ENCODE measurements around the gene CD37. TPM values are rescaled to one million over a fixed set of nuclear protein-coding genes. Genes with fewer than 3 reads are reported as not detected.

The CD37 gene
- total RNA-seq, 1 experiment from 2014 or later: not detected

DNA sequence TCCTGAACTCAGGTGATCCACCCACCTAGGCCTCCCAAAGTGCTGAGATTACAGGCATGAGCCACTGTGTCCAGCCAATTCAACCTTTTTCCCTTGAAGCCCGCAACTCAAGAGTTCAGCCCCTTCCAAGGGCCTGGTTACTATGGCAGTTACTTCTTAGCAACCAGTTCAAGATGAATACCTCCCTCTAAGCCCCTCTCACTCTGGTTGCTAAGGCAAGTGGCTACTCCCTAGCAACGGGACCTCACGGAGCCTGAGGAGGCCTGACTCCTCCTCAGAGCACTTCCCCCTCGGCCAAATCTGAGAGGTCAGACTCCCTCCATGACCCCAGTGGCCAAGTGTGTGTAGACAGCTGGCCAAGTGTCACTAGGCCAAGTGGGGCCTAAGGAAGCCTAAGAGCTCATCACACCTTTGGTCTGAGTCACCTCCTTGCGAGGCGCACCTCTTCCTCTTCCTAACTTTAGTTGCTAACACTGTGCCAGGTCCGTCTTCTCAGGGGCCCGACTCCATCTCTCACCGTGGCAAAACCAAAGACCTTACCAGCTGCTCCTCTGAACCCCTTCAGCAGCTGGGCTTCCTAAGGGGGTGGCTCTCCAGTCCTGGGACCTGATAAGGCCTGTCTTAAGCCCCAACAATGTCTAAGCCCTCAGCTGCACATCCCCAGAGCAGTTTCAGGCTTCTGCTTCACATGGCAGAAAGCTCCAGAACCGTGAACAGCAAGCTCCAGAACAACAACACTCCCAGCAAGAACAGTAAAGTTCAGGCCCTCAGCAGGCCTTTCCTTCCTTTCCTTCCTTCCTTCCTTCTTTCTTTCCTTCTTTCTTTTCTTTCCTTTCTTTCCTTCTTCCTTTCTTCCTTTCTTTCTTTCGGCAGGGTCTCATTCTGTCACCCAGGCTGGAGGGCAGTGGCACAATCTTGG lies 9.6 kb downstream of the CD37 start:
- Histone ChIP-seq H3K4me1 (peaks cover 8% of the 10 kb centered on the region), H3K27me3 (replicated peaks; ENCODE audit: control insufficient read depth, insufficient read depth, low read length) (no peaks in the 10 kb centered on the region), H3K9me3 (no peaks in the 10 kb centered on the region), H3K4me3 (ENCODE audit: low read depth, low read length) (no peak overlapping the region), H3K36me3 (ENCODE audit: control insufficient read depth, insufficient read depth, low read length) (no peaks in the 10 kb centered on the region)
- TF ChIP-seq, protein P1, sequence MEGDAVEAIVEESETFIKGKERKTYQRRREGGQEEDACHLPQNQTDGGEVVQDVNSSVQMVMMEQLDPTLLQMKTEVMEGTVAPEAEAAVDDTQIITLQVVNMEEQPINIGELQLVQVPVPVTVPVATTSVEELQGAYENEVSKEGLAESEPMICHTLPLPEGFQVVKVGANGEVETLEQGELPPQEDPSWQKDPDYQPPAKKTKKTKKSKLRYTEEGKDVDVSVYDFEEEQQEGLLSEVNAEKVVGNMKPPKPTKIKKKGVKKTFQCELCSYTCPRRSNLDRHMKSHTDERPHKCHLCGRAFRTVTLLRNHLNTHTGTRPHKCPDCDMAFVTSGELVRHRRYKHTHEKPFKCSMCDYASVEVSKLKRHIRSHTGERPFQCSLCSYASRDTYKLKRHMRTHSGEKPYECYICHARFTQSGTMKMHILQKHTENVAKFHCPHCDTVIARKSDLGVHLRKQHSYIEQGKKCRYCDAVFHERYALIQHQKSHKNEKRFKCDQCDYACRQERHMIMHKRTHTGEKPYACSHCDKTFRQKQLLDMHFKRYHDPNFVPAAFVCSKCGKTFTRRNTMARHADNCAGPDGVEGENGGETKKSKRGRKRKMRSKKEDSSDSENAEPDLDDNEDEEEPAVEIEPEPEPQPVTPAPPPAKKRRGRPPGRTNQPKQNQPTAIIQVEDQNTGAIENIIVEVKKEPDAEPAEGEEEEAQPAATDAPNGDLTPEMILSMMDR (IDR thresholded peaks at IDR 0.05; ENCODE audit: insufficient read depth in 1 of 2, low read depth in 1 of 2, low read length in 1 of 2, severe bottlenecking in 1 of 2, unreplicated experiment in 1 of 2): no peak
- intact Hi-C loops (cut with micrococcal nuclease; ENCODE audit: unreplicated experiment): no loop called here
- Mint-ChIP-seq H3K4me1 (ENCODE audit: low read depth, unreplicated experiment) (peaks cover 8% of the 10 kb centered on the region), H3K36me3 (ENCODE audit: insufficient read depth, unreplicated experiment) (peaks cover 11% of the 10 kb centered on the region), H3K9me3 (ENCODE audit: unreplicated experiment) (no peaks in the 10 kb centered on the region), H3K27me3 (ENCODE audit: insufficient read depth, unreplicated experiment) (no peaks in the 10 kb centered on the region), H3K4me3 (ENCODE audit: unreplicated experiment) (no peak overlapping the region), H3K27ac (ENCODE audit: unreplicated experiment) (no peak overlapping the region)
- POLR2A ChIA-PET: no interaction called here
- CTCF ChIA-PET: no interaction called here
- BruUV-seq (replicated peaks): no TSS peak
- no peak for DNase-seq

DNA sequence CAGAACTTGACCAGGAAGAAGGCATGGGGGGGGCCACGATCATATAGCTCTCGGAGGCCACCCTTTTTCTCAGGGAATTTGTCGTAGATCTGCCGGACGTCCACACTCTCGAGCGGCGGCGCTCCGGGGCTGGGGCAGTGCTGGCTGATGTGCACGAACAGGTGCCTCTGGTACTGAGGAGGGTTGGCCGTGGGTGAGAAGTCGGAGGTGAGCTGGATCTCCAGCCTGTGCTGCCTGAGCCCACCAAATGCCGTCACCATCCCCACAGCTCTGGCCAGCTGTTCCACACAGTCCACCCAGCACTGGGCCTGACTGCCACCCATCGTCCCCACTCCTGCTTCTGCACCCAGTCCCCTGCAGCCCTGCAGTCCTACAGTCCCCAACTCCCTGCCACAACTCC lies 12.0 kb downstream of the CD37 start:
- Mint-ChIP-seq H3K27ac (ENCODE audit: unreplicated experiment) (no peak overlapping the region), H3K4me1 (ENCODE audit: low read depth, unreplicated experiment) (no peaks in the 10 kb centered on the region), H3K9me3 (ENCODE audit: unreplicated experiment) (no peaks in the 10 kb centered on the region), H3K36me3 (ENCODE audit: insufficient read depth, unreplicated experiment) (peaks cover 13% of the 10 kb centered on the region), H3K4me3 (ENCODE audit: unreplicated experiment) (no peak overlapping the region), H3K27me3 (ENCODE audit: insufficient read depth, unreplicated experiment) (no peaks in the 10 kb centered on the region)
- no peaks in the 10 kb centered on the region for H3K27me3 ChIP-seq (replicated peaks; ENCODE audit: control insufficient read depth, insufficient read depth, low read length)
- TF ChIP-seq, protein P1 (IDR thresholded peaks at IDR 0.05; ENCODE audit: insufficient read depth in 1 of 2, low read depth in 1 of 2, low read length in 1 of 2, severe bottlenecking in 1 of 2, unreplicated experiment in 1 of 2): no peak
- intact Hi-C loops (cut with micrococcal nuclease; ENCODE audit: unreplicated experiment): no loop called here
- no peak for DNase-seq
- H3K9me3 ChIP-seq: no peaks in the 10 kb centered on the region
- H3K4me1 ChIP-seq: no peaks in the 10 kb centered on the region
- H3K4me3 ChIP-seq (ENCODE audit: low read depth, low read length): no peak overlapping the region
- no peaks in the 10 kb centered on the region for H3K36me3 ChIP-seq (ENCODE audit: control insufficient read depth, insufficient read depth, low read length)
- POLR2A ChIA-PET: no interaction called here
- BruUV-seq (replicated peaks): no TSS peak
- CTCF ChIA-PET: no interaction called here

DNA sequence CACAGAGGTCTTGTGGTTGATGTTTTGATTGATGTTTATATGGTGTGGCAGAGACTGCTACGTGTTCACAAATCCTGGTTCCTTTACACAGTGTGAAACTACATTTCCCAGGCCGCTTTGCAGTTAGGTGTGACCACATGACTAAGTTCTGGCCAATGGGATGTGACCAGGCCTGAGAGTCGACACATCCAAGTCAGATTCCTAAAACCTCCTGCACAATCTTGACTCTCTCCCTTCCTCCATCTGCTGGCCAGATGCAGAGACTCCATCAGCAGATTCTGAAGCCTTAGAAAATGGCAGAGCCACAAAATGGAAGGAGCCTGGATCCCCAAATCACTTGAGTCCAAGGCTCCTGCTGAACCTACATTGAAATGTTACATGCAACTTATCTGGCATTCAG lies 12.6 kb downstream of the CD37 start:
- Histone ChIP-seq H3K36me3 (ENCODE audit: control insufficient read depth, insufficient read depth, low read length) (no peaks in the 10 kb centered on the region), H3K4me3 (ENCODE audit: low read depth, low read length) (no peak overlapping the region), H3K27me3 (replicated peaks; ENCODE audit: control insufficient read depth, insufficient read depth, low read length) (no peaks in the 10 kb centered on the region), H3K9me3 (no peaks in the 10 kb centered on the region), H3K4me1 (no peaks in the 10 kb centered on the region)
- no peak overlapping the region for H3K4me3 Mint-ChIP-seq (ENCODE audit: unreplicated experiment)
- no peaks in the 10 kb centered on the region for H3K27me3 Mint-ChIP-seq (ENCODE audit: insufficient read depth, unreplicated experiment)
- no peaks in the 10 kb centered on the region for H3K9me3 Mint-ChIP-seq (ENCODE audit: unreplicated experiment)
- peak; percentile 74 to 84 for DNase-seq
- TF ChIP-seq, protein P1 (IDR thresholded peaks at IDR 0.05; ENCODE audit: insufficient read depth in 1 of 2, low read depth in 1 of 2, low read length in 1 of 2, severe bottlenecking in 1 of 2, unreplicated experiment in 1 of 2): peak; percentile 14 to 35
- no peak overlapping the region for H3K27ac Mint-ChIP-seq (ENCODE audit: unreplicated experiment)
- intact Hi-C loops (cut with micrococcal nuclease; ENCODE audit: unreplicated experiment): loop anchor here (1.0 kb wide), 1 partner anchor 122 kb away; no protein-coding TSS in a partner anchor
- no TSS peak for BruUV-seq (replicated peaks)
- ChIA-PET CTCF (no interaction called here), POLR2A (interaction anchor here (0.5 kb wide), 1 partner anchor 58 kb away, joined by 3 read pairs; no protein-coding TSS in a partner anchor)
- peaks cover 13% of the 10 kb centered on the region for H3K36me3 Mint-ChIP-seq (ENCODE audit: insufficient read depth, unreplicated experiment)
- H3K4me1 Mint-ChIP-seq (ENCODE audit: low read depth, unreplicated experiment): no peaks in the 10 kb centered on the region
